K562 (cell line): ENCODE data around the gene STING1. TPM values are rescaled to one million over a fixed set of nuclear protein-coding genes. Genes with fewer than 3 reads are reported as not detected.

Experiments used
- BRD9 ChIP-seq: fragments of 450-650 bp; IDR thresholded peaks from 2 replicates; pipeline ENCODE4 v1.6.1; 2018; ENCODE audit warnings: low read depth; ENCODE audit not compliant: partially characterized antibody
- CREB3L1 ChIP-seq: fragments of 450-650 bp; IDR thresholded peaks from 2 replicates; pipeline ENCODE4 v1.6.1; 2014; ENCODE audit warnings: low read depth, mild to moderate bottlenecking, moderate library complexity, borderline replicate concordance
- CTCF ChIP-seq, 3 experiments: IDR thresholded peaks in 2 of 3; conservative IDR thresholded peaks in 1 of 3; 2 replicates each; pipeline ENCODE4 v1.5.1; 2011 to 2012; ENCODE audit warnings: low read length in 3 of 3, mild to moderate bottlenecking in 3 of 3, control low read depth in 2 of 3, improper control_type of control experiment in 1 of 3, inconsistent platforms in 1 of 3, low read depth in 1 of 3, mixed read lengths in 1 of 3, moderate library complexity in 1 of 3; ENCODE audit not compliant: insufficient read depth in 2 of 3
- GABPA ChIP-seq: fragments of 200-800 bp; sonication (Bioruptor generic); conservative IDR thresholded peaks from 2 replicates; pipeline ENCODE4 v1.6.1; 2016; ENCODE audit warnings: low read depth, missing genetic modification characterization, missing compliant biosample characterization
- IRF9 ChIP-seq: fragments of 450-650 bp; IDR thresholded peaks from 2 replicates; pipeline ENCODE4 v1.6.1; 2016; ENCODE audit warnings: missing biosample characterization, missing genetic modification characterization
- MTA1 ChIP-seq: fragments of 450-650 bp; IDR thresholded peaks from 2 replicates; pipeline ENCODE4 v1.6.1; 2017; ENCODE audit warnings: borderline replicate concordance
- NFIC ChIP-seq: fragments of 450-650 bp; IDR thresholded peaks from 2 replicates; pipeline ENCODE4 v1.6.1; 2017; ENCODE audit warnings: mild to moderate bottlenecking, inconsistent platforms
- PTBP1 ChIP-seq: fragments of 200-400 bp; formaldehyde crosslinking; IDR thresholded peaks from 2 replicates; pipeline ENCODE4 v1.6.1; 2017; ENCODE audit warnings: low read depth, low read length
- RAD21 ChIP-seq, 2 experiments: fragments of 250-450 bp in 1 of 2; fragments of 450-650 bp in 1 of 2; sonication (Bioruptor Pico) in 1 of 2; formaldehyde crosslinking in 1 of 2; IDR thresholded peaks in 1 of 2; conservative IDR thresholded peaks in 1 of 2; 2 replicates each; pipeline versions ENCODE4 v1.4.0 to v1.8.0; 2020 to 2022; ENCODE audit warnings: mild to moderate bottlenecking in 2 of 2, moderate library complexity in 1 of 2
- SMARCA5 ChIP-seq: fragments of 450-650 bp; IDR thresholded peaks from 2 replicates; pipeline ENCODE4 v1.6.1; 2016
- SREBF2 ChIP-seq: sonication (generic); formaldehyde crosslinking; IDR thresholded peaks from 2 replicates; pipeline ENCODE4 v1.4.0; 2020; ENCODE audit warnings: mild to moderate bottlenecking, missing genetic modification reagents
- SRSF1 ChIP-seq: fragments of 200-400 bp; formaldehyde crosslinking; IDR thresholded peaks from 2 replicates; pipeline ENCODE4 v1.6.1; 2017; ENCODE audit warnings: mild to moderate bottlenecking, low read depth, low read length, moderate library complexity
- TAF7 ChIP-seq: fragments of 450-650 bp; IDR thresholded peaks from 2 replicates; pipeline ENCODE4 v1.6.1; 2016; ENCODE audit warnings: missing genetic modification characterization, missing compliant biosample characterization
- THRB ChIP-seq: fragments of 450-650 bp; formaldehyde crosslinking; conservative IDR thresholded peaks from 2 replicates; pipeline ENCODE4 v1.4.0; 2022; ENCODE audit warnings: mild to moderate bottlenecking, missing genetic modification characterization
- ZBTB9 ChIP-seq: fragments of 450-650 bp; formaldehyde crosslinking; IDR thresholded peaks from 2 replicates; pipeline ENCODE4 v1.4.0; 2020; ENCODE audit warnings: mild to moderate bottlenecking, moderate library complexity
- ZFP1 ChIP-seq: fragments of 450-650 bp; formaldehyde crosslinking; IDR thresholded peaks from 2 replicates; pipeline ENCODE4 v1.4.0; 2020; ENCODE audit warnings: mild to moderate bottlenecking, mixed read lengths
- ZKSCAN8 ChIP-seq: fragments of 200-800 bp; sonication (Bioruptor generic); IDR thresholded peaks from 2 replicates; pipeline ENCODE4 v1.6.1; 2016; ENCODE audit warnings: missing genetic modification characterization, missing compliant biosample characterization
- ZNF311 ChIP-seq: fragments of 250-450 bp; sonication (Bioruptor Pico); IDR thresholded peaks from 2 replicates; pipeline ENCODE4 v1.4.0; 2020; ENCODE audit warnings: mild to moderate bottlenecking, moderate library complexity
- ZNF436 ChIP-seq: fragments of 250-450, 450-650 bp; sonication (Bioruptor Pico); formaldehyde crosslinking; IDR thresholded peaks from 2 replicates; pipeline ENCODE4 v1.7.0; 2020; ENCODE audit warnings: mild to moderate bottlenecking
- ZNF668 ChIP-seq: fragments of 250-450 bp; sonication (Bioruptor Pico); IDR thresholded peaks from 2 replicates; pipeline ENCODE4 v1.8.0; 2022; ENCODE audit warnings: mild to moderate bottlenecking, inconsistent platforms
- ZSCAN32 ChIP-seq: fragments of 450-650 bp; formaldehyde crosslinking; IDR thresholded peaks from 2 replicates; pipeline ENCODE4 v1.4.0; 2020; ENCODE audit warnings: mild to moderate bottlenecking, moderate library complexity
- polyA plus RNA-seq, 8 experiments: library from polyadenylated mRNA; depleted of rRNA in 4 of 8; stranded (reverse) in 5 of 8; unstranded in 3 of 8; fragments of >200 nt; fragmentation: Nextera tagmentation in 2 of 8; fragmentation: Illumina TruSeq in 1 of 8; extraction: Ambion mirVana in 2 of 8; extraction: Trizol in 1 of 8; gene quantifications; 2 replicates each; pipeline versions ENCODE4 v1.2.1 to v1.2.3, GENCODE V29; 2011 to 2014; ENCODE audit warnings: inconsistent platforms in 1 of 8, missing spikeins in 1 of 8
- total RNA-seq, 7 experiments: library from RNA; depleted of rRNA in 6 of 7; stranded (reverse); fragments of >200 nt in 6 of 7; fragmentation: Illumina TruSeq in 2 of 7; extraction: Trizol in 2 of 7; gene quantifications; 2 replicates each; pipeline versions ENCODE4 v1.2.1 to v1.2.3, GENCODE V29; 2011 to 2021; ENCODE audit warnings: low replicate concordance in 1 of 7

Gene STING1
- total and polyA plus RNA-seq, 9 of the 15 experiments (the other 6 are each of a cell fraction or from before 2014, with no cell fraction given): 20.8 to 69.1 (median 44.7) TPM

- TF ChIP-seq ZSCAN32 (CRISPR knock-in tag) (no peak), IRF9 (no peak), THRB (CRISPR knock-in tag) (no peak), ZFP1 (no peak), ZBTB9 (no peak), SREBF2 (CRISPR knock-in tag) (no peak), RAD21 (CRISPR knock-in tag; conservative IDR thresholded peaks at IDR 0.05 in 1 of 2, IDR thresholded peaks at IDR 0.05 in 1 of 2) (no peak), PTBP1 (no peak), ZNF668 (CRISPR knock-in tag) (no peak), ZKSCAN8 (CRISPR knock-in tag) (no peak), BRD9 (no peak), GABPA (tag) (no peak), SMARCA5 (0 out of 2 replicates have a peak, but pooled peaks have one; percentile 14), CREB3L1 (peak; percentile 71; the same call in 1 of the 2 replicates), TAF7 (no peak), ZNF311 (CRISPR knock-in tag) (no peak), NFIC (no peak), ZNF436 (no peak), SRSF1 (no peak), MTA1 (peak; percentile 24; the same call in 1 of the 2 replicates), CTCF (IDR thresholded peaks at IDR 0.05 in 2 of 3, conservative IDR thresholded peaks at IDR 0.05 in 1 of 3; ENCODE audit: insufficient read depth in 2 of 3, low read depth in 1 of 3, low read length in 3 of 3) (no peak)
Observed at GRCh38 chr5:139439013-139439903, 43.3 kb downstream of the STING1 start, which contains the start of gene DNAJC18 (continued).
